HG03565 (cell line): ENCODE results near the gene NFATC4.
"Not testable (repeated sequence)": the region's sequence is repeated elsewhere in the genome, so short reads cannot be mapped to it uniquely, and the experiment has no call there.

Source experiments
- ATAC-seq: cut with Tn5 transposase; IDR thresholded peaks from one replicate; pipeline ENCODE4 v1.9.1; 2021; ENCODE audit warnings: mild to moderate bottlenecking, moderate library complexity; ENCODE audit not compliant: unreplicated experiment

The NFATC4 gene

GRCh38 chr14:24387579-24387978 is 19.6 kb downstream of the NFATC4 start:
- ATAC-seq: not testable (repeated sequence)

GRCh38 chr14:24388474-24389179 is 20.6 kb downstream of the NFATC4 start:
- no peak for ATAC-seq

- ATAC-seq: no peak
Measured at GRCh38 chr14:24389226-24389848, 21.4 kb downstream of the NFATC4 start.

- ATAC-seq: no peak
Measured at GRCh38 chr14:24390701-24391468, 22.9 kb downstream of the NFATC4 start.

GRCh38 chr14:24392325-24393091 is 24.5 kb downstream of the NFATC4 start:
- no peak for ATAC-seq

GRCh38 chr14:24394275-24394674 is 26.3 kb downstream of the NFATC4 start:
- ATAC-seq: no peak

GRCh38 chr14:24395609-24396582 is 27.9 kb downstream of the NFATC4 start:
- ATAC-seq: no peak

- no peak for ATAC-seq
Measured at GRCh38 chr14:24397639-24398292, 29.8 kb downstream of the NFATC4 start.

GRCh38 chr14:24398293-24398652 is 30.3 kb downstream of the NFATC4 start:
- ATAC-seq: no peak

GRCh38 chr14:24398653-24399446 is 30.9 kb downstream of the NFATC4 start, which contains the start of gene NYNRIN:
Gene NYNRIN, plus strand, starts transcription at chr14:24399003. Its CDS starts 244 bp downstream, at chr14:24399247.
- no peak for ATAC-seq

GRCh38 chr14:24399447-24399822 is 31.5 kb downstream of the NFATC4 start:
- ATAC-seq: no peak

GRCh38 chr14:24399999-24400718 is 32.2 kb downstream of the NFATC4 start:
- no peak for ATAC-seq

- no peak for ATAC-seq
Measured at GRCh38 chr14:24401810-24402702, 34.1 kb downstream of the NFATC4 start.

GRCh38 chr14:24403294-24403998 is 35.5 kb downstream of the NFATC4 start:
- no peak for ATAC-seq

GRCh38 chr14:24404814-24405213 is 36.8 kb downstream of the NFATC4 start:
- no peak for ATAC-seq

GRCh38 chr14:24406416-24406815 is 38.4 kb downstream of the NFATC4 start:
- no peak for ATAC-seq
